ENCODE measurements around the gene SUV39H1.
A peak's percentile ranks its signal among the peaks of the same experiment; 100 is the strongest.

Gene SUV39H1

DNA sequence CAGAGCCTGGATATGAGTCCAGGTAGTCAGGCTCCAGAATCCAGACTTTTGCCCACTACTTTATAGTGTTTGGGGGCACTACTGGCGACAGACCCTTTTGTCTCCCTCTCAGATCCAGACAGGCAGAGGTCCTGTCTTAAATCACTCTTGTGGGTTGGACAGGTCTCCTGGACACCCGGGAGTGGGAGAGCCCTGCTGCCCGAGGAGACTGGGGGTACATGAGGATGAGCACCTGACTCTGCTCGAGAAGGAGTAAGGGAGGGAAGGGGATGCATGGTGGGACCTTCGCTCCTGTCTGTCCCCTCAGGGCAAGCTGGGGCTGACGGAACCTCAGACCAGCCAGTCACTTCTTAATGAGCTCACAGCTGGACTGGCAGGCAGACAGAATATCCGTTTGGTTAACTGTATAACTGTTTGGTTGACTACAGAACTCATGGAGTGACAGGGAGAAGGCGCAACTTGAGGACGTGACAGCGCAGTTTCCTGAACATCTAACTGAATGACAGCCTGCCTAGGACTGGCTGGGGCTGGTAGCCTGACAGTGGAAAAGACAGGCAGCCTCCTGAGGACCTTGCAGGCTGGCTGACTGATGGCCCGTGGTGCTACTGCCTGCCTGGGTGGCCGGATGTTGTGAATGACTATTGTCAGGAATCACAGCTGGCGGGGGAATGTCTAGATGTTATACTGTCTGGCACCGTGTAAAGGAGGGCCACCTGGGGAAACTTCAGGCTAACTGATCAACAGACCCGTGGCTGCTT is 1.6 kb upstream of the SUV39H1 start:
- Histone ChIP-seq H3K9me3 (no peaks in the 10 kb centered on the region), H3K36me3 (peaks cover 17% of the 10 kb centered on the region), H3K4me3 (ENCODE audit: low read depth in 1 of 2, low read length in 1 of 2) (no peak overlapping the region), H3K27me3 (no peaks in the 10 kb centered on the region), H3K27ac (peak overlapping the region; percentile 96), H3K4me1 (ENCODE audit: control insufficient read depth in 1 of 2, insufficient read depth in 1 of 2, low read depth in 1 of 2, low read length in 1 of 2) (peaks cover 24 to 40% of the 10 kb centered on the region in 2 experiments)
- TF ChIP-seq, protein P1, sequence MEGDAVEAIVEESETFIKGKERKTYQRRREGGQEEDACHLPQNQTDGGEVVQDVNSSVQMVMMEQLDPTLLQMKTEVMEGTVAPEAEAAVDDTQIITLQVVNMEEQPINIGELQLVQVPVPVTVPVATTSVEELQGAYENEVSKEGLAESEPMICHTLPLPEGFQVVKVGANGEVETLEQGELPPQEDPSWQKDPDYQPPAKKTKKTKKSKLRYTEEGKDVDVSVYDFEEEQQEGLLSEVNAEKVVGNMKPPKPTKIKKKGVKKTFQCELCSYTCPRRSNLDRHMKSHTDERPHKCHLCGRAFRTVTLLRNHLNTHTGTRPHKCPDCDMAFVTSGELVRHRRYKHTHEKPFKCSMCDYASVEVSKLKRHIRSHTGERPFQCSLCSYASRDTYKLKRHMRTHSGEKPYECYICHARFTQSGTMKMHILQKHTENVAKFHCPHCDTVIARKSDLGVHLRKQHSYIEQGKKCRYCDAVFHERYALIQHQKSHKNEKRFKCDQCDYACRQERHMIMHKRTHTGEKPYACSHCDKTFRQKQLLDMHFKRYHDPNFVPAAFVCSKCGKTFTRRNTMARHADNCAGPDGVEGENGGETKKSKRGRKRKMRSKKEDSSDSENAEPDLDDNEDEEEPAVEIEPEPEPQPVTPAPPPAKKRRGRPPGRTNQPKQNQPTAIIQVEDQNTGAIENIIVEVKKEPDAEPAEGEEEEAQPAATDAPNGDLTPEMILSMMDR (IDR thresholded peaks at IDR 0.05): no peak

DNA sequence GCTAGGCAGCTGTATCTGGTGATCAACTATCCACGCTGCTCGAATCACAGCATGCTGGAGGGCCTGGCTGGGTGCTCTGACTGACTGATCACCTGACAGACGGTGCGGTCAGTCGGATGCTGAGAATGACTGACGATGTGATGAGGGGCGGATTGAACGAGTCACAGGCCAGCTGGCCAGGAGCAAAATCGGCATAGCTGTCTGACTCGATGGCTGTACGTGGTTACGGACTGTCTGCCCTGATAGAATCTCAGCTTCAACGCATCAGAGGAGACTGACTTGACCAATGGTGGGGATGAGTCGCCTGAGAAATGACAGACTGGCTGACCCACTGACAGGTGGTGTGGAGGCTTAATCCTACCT is 1.0 kb upstream of the SUV39H1 start:
- Histone ChIP-seq H3K4me3 (ENCODE audit: low read depth in 1 of 2, low read length in 1 of 2) (peak overlapping the region; percentile 64 to 72), H3K36me3 (peaks cover 12% of the 10 kb centered on the region), H3K9me3 (no peaks in the 10 kb centered on the region), H3K27me3 (no peaks in the 10 kb centered on the region), H3K27ac (peak overlapping the region; percentile 96), H3K4me1 (ENCODE audit: control insufficient read depth in 1 of 2, insufficient read depth in 1 of 2, low read depth in 1 of 2, low read length in 1 of 2) (peaks cover 24 to 40% of the 10 kb centered on the region in 2 experiments)
- TF ChIP-seq, protein P1 (IDR thresholded peaks at IDR 0.05): no peak

DNA sequence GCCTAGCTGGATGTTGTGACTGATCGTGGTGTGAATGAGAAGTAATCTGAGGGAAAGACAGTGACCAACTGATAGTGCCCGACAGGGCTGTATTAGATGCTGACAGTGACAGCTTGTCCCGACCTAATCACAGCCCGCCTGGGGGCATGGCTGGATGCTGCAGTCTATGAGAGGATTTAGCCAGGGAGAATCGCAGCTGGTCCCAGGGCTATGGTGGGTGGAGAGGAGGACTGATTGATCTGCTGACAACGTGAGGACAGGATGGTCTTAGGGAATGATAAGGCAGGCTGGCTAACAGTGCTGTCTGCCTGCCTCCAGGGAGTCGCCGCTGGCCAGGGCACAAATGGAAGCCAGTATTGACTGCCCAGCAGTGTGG is 621 bp upstream of the SUV39H1 start:
- H3K4me1 ChIP-seq (ENCODE audit: control insufficient read depth in 1 of 2, insufficient read depth in 1 of 2, low read depth in 1 of 2, low read length in 1 of 2): peaks cover 27 to 43% of the 10 kb centered on the region in 2 experiments
- H3K36me3 ChIP-seq: peaks cover 8% of the 10 kb centered on the region
- peak overlapping the region; percentile 96 for H3K27ac ChIP-seq
- TF ChIP-seq, protein P1 (IDR thresholded peaks at IDR 0.05): no peak
- no peaks in the 10 kb centered on the region for H3K27me3 ChIP-seq
- peak overlapping the region; percentile 64 to 72 for H3K4me3 ChIP-seq (ENCODE audit: low read depth in 1 of 2, low read length in 1 of 2)
- no peaks in the 10 kb centered on the region for H3K9me3 ChIP-seq

DNA sequence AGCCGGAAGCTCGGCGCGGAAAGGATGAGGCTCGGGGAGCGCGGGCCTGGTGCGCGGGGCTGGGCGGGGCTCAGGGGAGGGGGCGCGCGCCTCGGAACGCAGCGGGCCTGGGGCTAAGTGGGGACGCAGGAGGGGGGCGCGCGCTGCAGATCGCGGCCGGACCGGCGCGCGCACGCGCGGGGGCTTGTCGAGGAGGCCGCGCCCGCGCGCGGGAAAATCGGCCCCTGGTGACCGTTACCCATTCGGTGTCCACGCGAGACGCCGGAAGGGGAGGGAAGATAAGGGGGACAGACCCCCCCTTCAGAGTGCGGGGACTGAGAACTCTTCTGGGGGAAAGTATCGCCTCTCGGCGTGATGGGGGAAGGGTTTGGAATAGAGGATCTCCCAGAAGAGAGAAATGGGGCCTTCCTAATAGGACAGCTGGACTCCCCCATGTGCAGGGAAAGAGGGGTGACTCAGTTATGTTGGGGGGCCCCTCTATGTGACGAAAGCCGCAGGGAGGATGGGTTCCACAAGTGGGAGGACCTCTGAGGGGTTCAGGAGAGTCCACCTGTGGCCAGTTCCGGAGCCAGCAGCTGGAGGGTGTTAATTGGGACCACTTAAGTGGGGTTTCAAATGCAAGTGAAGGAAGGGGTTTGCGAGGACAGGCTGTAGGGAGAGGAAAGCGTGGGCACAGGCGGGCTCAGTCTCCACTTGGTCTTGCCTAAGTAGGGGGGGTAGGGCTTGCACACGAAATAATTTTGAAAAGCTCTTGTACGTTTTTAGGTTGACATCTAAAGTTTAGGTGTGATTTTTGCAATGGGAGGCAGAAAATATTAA is 584 bp downstream of the SUV39H1 start:
- H3K27me3 ChIP-seq: no peaks in the 10 kb centered on the region
- TF ChIP-seq, protein P1 (IDR thresholded peaks at IDR 0.05): no peak
- no peaks in the 10 kb centered on the region for H3K36me3 ChIP-seq
- H3K27ac ChIP-seq: peak overlapping the region; percentile 96
- H3K4me3 ChIP-seq (ENCODE audit: low read depth in 1 of 2, low read length in 1 of 2): peak overlapping the region; percentile 64 to 72
- peaks cover 35 to 54% of the 10 kb centered on the region in 2 experiments for H3K4me1 ChIP-seq (ENCODE audit: control insufficient read depth in 1 of 2, insufficient read depth in 1 of 2, low read depth in 1 of 2, low read length in 1 of 2)
- no peaks in the 10 kb centered on the region for H3K9me3 ChIP-seq

DNA sequence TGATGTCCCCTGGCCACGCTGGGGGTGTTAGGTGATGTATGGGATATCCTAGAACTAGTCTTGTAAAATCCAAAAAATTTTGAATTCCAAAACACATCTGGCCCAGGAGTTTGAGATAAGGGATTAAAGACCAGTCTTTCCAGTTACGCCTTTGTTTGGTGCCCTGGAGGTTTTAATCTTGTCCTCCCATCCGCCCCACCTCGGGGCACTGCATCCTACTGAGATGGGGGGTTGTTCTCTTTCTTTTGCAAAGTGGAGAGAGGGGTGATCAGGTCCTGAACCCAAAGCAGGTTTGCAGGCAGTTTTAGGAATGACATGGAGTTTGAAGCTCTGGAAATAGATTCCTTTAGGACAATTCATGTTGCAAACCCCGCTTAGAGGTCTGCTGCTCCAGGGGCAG is 1.8 kb downstream of the SUV39H1 start:
- no peak overlapping the region for H3K4me3 ChIP-seq (ENCODE audit: low read depth in 1 of 2, low read length in 1 of 2)
- H3K36me3 ChIP-seq: no peaks in the 10 kb centered on the region
- H3K27me3 ChIP-seq: no peaks in the 10 kb centered on the region
- no peak overlapping the region for H3K27ac ChIP-seq
- H3K4me1 ChIP-seq (ENCODE audit: control insufficient read depth in 1 of 2, insufficient read depth in 1 of 2, low read depth in 1 of 2, low read length in 1 of 2): peaks cover 38 to 49% of the 10 kb centered on the region in 2 experiments
- no peaks in the 10 kb centered on the region for H3K9me3 ChIP-seq
- TF ChIP-seq, protein P1 (IDR thresholded peaks at IDR 0.05): no peak
